HG02885 (cell line): Measurements from ENCODE around the gene ITGB4.
A peak's percentile ranks its signal among the peaks of the same experiment; 100 is the strongest.
"Not testable (repeated sequence)": the region's sequence is repeated elsewhere in the genome, so short reads cannot be mapped to it uniquely, and the experiment has no call there.

Source experiments
- ATAC-seq: cut with Tn5 transposase; IDR thresholded peaks from one replicate; pipeline ENCODE4 v1.9.1; 2021; ENCODE audit warnings: mild to moderate bottlenecking; ENCODE audit not compliant: unreplicated experiment, poor library complexity

ITGB4 gene

DNA sequence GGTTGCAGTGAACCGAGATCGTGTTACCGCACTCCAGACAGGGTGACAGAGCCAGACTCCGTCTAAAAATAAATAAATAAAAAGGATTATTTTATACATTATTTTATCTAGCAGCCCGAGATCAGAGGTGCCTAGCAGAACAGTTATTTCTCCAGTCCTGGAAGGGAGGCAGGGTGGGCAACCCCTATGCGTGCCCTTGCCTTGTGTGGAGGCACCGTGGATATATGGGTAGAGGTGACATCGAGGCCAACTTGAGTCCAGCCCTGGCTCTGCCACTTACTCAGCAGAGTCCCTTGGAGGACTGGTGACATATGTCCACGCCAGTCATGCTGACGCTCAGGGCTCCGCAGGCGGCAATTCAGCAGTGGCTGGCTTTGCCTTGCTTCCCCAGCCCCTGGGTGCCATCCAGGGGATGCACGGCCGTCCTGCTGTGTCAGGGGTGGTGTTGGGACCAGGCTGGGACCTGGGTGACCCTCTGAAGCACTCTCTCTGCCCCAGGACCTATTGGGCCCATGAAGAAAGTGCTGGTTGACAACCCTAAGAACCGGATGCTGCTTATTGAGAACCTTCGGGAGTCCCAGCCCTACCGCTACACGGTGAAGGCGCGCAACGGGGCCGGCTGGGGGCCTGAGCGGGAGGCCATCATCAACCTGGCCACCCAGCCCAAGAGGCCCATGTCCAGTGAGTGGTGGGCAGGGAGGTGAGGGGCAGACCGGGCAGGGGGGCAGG lies 30.6 kb downstream of the ITGB4 start:
- no peak for ATAC-seq

DNA sequence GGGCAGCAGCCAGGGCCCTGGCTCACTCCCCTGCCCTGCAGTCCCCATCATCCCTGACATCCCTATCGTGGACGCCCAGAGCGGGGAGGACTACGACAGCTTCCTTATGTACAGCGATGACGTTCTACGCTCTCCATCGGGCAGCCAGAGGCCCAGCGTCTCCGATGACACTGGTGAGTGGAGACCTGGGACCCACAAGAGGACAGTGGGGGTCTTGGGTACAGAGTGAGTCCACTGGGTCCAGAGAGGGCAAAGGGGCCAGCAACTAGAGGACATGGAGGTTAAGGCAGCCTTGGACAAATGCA lies 31.1 kb downstream of the ITGB4 start:
- no peak for ATAC-seq

DNA sequence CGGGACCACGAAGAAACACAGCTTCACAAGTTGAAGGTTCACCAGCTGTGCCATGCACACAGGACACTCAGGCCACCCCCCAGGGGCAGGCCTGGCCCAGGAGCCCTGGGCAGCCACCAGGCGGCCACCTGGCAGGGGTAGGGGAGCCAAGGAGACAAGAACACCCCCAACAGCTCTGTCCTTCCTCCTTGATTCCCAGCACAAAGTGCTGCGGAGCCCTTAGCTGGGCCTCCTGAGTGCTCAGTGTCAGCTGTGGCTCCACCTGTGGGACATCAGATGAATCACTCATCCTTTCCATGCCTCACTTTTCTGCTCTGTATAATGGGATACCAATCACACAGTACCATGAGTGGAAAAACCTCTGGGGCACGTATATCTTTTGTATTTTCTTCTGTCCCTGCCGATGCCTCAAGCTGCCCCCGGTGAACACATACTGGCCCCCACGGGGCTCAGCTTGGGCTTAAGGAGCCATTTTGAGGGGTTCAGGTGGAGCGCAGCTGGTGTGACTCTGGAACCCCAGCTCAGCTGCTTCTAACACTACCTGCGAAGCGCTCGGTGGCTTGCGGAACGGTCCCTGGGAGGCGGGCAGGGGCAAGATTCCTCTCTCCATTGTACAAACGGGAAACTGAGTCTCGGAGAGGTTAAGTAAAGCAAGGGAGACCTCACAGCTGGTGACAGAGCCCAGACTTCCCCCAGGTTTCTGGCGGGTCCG lies 31.7 kb downstream of the ITGB4 start:
- no peak for ATAC-seq

DNA sequence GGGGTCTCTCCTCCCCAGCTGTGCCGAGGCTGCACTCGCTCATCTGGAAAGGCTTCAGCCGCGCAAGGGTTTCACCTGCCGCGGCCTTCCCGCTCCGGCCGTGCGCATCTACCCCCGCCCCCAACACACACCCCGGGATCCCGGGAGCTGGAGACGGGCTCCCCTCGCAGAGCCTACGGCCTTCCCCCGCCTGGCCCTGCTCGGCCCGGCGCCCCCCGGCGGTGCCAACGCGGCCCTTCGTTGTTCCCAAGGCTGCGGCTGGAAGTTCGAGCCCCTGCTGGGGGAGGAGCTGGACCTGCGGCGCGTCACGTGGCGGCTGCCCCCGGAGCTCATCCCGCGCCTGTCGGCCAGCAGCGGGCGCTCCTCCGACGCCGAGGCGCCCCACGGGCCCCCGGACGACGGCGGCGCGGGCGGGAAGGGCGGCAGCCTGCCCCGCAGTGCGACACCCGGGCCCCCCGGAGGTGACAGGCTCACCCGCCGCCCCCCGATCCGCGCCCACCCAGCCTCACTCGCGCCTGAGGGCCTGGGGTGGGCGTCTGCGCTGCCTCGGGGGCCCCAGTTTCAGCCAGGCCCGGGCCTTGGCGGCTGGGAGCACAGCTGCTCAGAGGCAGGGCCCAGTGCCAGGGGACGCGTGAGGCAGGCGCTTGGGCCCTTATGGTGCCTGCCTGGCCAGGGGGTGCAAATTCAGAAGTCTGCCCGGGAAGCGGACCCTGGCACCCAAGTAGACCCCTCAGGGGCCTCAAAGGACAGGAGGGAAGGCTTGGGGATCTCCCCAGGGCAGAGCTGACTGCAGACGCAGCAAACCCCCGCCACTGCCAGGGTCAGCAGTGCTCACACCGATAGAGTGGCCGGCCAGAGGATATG lies 32.5 kb downstream of the ITGB4 start:
- peak; percentile 74 for ATAC-seq

DNA sequence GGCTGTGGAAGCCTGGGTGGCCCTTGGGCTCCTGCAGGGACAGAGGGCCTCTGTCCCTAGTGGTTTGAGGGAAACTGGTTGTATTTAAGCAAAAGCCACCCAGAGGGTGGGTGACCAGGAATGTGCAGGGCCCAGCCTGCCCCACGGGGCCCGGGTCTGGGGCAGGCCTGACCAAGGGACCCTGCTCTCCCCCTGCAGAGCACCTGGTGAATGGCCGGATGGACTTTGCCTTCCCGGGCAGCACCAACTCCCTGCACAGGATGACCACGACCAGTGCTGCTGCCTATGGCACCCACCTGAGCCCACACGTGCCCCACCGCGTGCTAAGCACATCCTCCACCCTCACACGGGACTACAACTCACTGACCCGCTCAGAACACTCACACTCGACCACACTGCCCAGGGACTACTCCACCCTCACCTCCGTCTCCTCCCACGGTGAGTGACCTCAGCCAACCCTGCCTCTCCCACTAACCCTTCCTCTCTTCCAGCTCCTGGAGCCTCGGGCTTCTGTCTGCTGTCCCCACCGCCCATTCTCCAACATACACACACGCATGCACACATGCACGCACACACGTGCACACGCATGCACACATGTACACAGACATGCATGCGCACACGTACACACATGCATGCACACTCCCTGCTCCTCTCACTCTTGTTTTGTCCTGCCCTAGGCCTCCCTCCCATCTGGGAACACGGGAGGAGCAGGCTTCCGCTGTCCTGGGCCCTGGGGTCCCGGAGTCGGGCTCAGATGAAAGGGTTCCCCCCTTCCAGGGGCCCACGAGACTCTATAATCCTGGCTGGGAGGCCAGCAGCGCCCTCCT lies 33.3 kb downstream of the ITGB4 start:
- ATAC-seq = no peak

DNA sequence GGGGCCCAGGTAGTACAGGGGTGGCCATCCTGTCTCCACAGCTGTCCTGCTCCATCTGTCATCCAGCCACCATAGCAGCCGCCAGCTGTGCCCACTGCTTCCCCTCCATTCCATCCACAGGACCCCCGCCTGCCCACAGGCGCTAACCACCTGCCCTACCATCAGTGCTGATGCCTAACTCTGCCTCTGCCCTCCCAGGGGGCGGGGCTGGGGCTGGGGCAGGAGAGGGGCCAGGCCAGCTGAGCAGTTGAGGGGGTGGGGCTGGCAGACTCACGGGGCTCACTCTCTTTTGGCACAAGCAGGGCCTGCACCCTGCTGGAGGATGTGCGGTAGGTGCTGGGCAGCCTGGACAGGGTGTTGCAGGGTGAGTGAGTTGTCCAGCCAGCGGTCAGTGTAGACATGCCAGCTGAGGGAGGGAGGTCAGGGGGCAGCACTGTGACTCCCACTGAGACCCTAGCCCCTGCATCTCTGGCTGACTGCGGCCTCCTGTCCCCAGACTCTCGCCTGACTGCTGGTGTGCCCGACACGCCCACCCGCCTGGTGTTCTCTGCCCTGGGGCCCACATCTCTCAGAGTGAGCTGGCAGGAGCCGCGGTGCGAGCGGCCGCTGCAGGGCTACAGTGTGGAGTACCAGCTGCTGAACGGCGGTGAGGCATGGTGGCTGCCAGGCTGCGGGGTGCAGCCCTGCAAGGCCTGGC lies 34.1 kb downstream of the ITGB4 start:
- ATAC-seq = no peak

DNA sequence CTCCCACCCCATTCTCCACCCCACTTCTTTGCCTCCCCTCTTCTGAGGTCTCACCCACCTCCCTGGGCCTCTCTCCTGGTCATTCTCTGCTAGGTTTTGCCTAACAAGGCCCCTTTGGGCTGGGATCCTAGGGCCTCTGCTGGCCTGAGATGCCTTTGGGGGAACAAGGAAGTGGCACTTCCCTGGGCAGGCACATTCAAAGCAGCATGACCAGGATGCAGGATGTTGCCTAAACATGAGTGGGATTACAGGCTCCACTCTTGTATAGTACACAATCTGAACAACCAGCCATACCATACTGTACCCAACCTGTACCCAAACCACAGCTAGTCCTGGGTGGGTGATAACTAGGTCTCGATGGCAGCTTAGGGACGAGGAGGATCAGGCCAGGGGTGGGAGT lies 34.7 kb downstream of the ITGB4 start:
- no peak for ATAC-seq

DNA sequence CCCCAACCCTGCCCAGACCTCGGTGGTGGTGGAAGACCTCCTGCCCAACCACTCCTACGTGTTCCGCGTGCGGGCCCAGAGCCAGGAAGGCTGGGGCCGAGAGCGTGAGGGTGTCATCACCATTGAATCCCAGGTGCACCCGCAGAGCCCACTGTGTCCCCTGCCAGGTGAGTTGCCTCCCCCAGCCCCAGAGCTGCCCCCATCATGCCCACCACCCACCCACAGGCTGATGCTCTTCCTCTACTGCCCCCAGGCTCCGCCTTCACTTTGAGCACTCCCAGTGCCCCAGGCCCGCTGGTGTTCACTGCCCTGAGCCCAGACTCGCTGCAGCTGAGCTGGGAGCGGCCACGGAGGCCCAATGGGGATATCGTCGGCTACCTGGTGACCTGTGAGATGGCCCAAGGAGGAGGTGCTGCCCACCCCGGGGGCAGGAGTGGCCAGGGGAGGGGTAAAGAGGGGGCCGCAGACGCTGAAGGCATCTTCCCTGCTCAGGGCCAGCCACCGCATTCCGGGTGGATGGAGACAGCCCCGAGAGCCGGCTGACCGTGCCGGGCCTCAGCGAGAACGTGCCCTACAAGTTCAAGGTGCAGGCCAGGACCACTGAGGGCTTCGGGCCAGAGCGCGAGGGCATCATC lies 35.3 kb downstream of the ITGB4 start:
- no peak for ATAC-seq

DNA sequence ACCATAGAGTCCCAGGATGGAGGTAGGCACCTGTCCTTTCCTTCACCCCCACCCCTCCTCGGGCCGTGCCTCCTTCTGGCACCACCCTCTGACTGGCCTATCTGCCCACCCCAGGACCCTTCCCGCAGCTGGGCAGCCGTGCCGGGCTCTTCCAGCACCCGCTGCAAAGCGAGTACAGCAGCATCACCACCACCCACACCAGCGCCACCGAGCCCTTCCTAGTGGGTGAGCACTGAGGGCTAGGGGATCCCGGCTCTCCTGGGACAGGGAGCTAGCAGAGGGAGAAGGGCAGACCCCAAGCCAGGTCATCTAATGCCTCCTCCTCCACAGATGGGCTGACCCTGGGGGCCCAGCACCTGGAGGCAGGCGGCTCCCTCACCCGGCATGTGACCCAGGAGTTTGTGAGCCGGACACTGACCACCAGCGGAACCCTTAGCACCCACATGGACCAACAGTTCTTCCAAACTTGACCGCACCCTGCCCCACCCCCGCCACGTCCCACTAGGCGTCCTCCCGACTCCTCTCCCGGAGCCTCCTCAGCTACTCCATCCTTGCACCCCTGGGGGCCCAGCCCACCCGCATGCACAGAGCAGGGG lies 35.9 kb downstream of the ITGB4 start:
- ATAC-seq = no peak

DNA sequence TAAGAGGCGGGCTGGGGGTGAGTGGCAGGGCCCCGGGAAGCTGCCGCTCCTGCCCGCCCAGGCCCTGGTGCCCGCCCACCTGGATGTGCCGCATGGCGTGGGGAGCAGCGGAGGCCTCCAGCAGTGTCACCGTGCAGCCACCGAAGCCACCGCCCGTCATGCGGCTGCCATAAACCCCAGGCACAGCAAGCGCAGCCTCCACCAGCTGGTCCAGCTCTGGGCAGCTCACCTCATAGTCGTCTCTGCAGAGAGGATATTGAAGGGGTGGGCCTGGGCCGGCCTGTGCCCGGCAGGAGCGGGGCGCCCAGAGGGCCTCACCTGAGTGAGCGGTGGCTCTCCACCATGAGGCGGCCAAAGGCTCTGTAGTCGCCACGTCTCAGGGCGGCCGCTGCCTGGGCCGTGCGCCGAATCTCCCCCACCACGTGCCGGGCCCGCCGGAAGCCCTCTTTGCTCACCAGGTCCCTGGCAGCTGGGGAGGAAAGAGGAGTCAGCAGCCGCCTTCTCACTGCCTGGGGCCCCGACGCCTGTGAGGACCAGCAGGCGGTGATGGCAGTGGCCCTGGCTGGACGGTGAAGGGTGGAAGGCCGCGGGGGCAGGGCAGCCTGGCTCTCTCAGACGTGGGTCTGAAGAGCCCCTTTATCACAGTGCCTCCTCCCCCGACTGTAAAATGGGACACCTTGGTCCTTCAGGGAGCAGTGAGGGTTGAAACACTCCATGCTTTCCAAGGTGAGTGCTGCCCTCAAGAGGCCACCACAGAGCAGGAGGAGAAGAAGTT lies 37.1 kb downstream of the ITGB4 start:
- ATAC-seq = no peak

DNA sequence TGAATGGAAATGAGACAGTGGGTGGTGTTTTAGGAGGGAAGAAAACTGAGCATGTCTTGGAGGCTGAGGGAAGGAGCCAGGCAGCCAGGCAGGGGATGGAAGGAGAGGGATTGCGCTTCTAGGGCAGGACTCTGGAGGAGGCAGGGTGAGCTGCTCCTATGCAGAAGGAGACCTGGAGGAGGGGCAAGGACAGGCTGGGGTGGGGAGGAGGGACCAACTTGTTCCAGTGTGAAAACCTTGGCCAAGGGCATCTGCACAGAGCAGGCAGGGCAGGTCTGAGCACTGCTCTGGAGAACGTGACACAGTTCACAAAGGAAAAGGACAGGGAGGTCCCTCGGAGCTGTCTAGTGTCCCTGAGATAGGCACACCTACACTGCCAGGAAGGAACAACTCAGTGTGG lies 38.2 kb downstream of the ITGB4 start:
- ATAC-seq = no peak

DNA sequence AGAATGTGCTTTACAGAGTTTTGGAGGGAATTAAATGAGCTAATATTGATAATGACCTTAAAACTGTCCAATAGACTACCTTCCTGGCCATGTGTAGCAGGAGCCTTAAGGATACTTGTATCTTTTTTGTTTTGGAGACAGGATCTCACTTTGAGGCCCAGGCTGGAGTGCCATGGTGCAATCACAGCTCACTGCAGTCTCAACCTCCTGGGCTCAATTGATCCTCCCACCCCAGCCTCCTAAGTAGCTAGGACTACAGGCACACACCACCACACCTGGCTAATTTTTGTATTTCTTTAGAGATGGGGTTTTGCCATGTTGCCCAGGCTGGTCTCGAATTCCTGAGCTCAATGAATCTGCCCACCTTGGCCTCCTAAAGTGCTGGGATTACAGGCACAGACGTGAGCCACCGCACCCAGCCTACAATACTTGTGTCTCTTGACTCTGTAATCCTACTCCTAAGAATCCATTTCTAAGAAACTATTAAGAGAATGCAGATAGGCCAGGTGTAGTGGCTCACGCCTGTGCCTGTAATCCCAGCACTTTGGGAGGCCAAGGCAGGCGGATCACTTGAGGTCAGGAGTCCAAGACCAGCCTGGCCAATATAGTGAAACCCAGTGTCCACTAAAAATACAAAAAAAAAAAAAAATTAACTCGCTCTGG lies 38.9 kb downstream of the ITGB4 start:
- not testable (repeated sequence) for ATAC-seq

DNA sequence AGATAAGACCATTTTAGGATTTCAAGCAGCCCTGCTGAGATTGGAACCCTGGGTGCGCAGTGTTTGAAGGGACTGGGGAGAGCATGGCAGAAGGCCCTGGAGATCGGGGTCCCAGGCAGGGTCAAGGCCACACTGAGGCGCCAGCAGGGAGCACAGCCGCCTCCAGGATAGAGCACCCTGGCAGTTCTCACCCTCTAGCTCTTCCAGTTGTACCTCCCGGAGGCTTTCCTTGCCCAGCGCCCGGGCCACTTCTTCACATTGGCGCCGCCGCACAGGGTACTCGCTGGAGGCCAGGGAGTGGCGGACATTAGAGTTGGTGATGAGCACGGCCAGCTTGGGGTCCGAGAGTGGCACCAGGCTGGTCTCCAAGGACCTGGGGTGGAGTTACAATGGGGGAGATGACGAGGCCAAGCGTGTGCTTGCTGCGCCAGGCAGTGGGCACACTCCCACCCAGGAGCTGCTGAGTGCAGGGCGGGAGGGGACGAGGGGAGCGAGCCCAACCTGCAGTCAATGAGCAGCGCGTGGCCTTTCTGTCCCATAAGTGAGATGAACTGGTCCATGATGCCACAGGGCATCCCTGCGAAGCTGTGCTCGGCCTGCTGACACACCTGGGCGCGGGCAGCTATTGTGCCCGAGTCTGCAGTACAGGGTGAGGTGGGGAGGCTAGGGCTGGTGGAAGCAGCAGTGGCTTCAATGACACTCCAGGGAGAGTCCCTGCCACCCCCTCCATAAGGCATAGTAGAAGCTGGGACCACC lies 41.4 kb downstream of the ITGB4 start:
- no peak for ATAC-seq

DNA sequence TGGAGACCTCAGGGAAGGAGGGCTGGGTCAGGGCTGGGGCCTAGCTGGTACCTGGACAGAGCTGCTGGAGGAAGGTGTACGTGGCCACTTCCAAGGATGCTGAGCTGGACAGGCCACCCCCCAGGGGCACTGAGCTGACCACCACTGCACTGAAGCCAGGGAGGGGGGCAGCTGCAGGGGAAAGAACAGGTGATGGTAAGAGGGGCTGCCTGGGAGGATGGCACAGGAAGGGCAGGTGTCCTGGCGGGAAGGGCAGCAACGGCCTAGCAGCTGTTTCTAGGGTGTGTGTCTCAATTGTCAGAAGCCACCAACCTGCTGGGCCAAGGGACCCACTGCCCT lies 42.0 kb downstream of the ITGB4 start:
- no peak for ATAC-seq

DNA sequence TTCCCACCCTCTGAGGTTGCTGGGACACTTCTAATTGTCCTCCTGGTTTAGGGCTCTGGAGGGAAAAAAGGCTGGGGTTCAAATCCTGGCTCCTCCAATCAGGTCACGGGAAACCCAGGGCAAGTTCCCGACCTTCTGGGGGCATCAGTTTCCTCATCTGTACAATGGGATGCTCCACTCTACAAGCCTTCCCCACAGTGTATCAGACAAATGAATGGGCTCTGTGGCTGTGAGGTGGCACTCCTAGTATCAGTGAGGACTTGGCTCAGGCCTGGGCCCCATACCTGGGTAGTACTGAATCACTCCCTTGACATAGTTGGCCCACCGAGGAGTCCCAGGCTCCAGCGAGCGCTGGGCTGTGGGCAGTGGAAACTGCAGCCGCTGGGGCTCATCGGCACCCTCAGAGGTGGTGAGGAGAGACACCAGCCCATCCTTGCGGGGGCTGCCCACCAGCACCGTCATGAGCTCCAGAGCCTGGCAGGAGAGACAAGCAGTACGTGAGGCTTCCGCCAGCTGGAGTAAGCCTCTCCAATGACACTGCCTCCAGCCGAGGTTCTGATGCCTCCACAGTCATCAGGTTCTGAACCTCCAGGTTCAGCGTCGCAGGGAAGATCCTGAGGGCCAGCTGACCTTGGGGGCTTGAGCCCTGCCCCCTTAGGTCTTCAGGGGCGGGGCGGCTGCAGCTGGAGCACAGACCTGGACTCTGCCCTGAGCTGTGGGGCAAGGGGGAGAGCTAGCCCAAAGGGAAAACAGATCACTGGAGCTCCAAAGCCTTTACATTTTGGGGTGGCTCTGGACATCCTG lies 42.6 kb downstream of the ITGB4 start:
- ATAC-seq = no peak

DNA sequence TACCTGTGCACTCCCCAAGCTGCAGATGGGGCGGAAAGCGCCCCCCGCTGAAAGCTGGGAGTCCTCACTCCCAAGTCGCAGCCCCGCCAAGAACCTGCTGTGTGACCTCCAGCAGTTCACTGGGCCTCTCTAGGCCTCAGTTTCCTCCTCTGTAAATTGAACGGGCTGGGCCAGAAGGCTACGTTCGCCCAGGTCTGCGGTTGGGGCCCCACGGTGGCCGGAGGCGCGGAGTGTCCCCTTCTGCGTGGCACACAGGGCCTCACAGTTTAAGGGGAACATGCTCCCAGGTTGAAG lies 43.1 kb downstream of the ITGB4 start:
- no peak for ATAC-seq
